IMR-90 (cell line): ENCODE data around the gene PLPP6.

Experiments used
- BHLHE40 ChIP-seq: fragments of 150-350 bp; IDR thresholded peaks from 2 replicates; pipeline ENCODE4 v1.6.1; 2016; ENCODE audit warnings: mild to moderate bottlenecking, low read depth, low read length
- CEBPB ChIP-seq: IDR thresholded peaks from 2 replicates; pipeline ENCODE4 v1.6.1; 2012; ENCODE audit warnings: low read depth, low read length, improper control_type of control experiment
- MAZ ChIP-seq: IDR thresholded peaks from 2 replicates; pipeline ENCODE4 v1.6.1; 2012; ENCODE audit warnings: low read depth, mild to moderate bottlenecking, low read length, improper control_type of control experiment, moderate library complexity, borderline replicate concordance
- NFE2L2 ChIP-seq: fragments of 150-350 bp; IDR thresholded peaks from 2 replicates; pipeline ENCODE4 v1.6.1; 2016; ENCODE audit warnings: low read depth, mild to moderate bottlenecking, low read length
- POLR2A ChIP-seq: IDR thresholded peaks from 2 replicates; pipeline ENCODE4 v1.6.1; 2012; ENCODE audit warnings: mild to moderate bottlenecking, low read depth, low read length
- RCOR1 ChIP-seq: IDR thresholded peaks from 2 replicates; pipeline ENCODE4 v1.6.1; 2012; ENCODE audit warnings: mild to moderate bottlenecking, low read length, improper control_type of control experiment; ENCODE audit not compliant: insufficient replicate concordance
- RFX5 ChIP-seq: IDR thresholded peaks from 2 replicates; pipeline ENCODE4 v1.8.0; 2012; ENCODE audit warnings: low read depth, mild to moderate bottlenecking, low read length, moderate library complexity
- SMC3 ChIP-seq: fragments of 150-350 bp; IDR thresholded peaks from 2 replicates; pipeline ENCODE4 v1.6.1; 2016; ENCODE audit warnings: low read depth, mild to moderate bottlenecking, antibody characterized with exemption, low read length, moderate library complexity
- TF ChIP-seq, protein P1 (sequence below): conservative IDR thresholded peaks from 2 replicates; pipeline ENCODE4 v1.5.1; 2012; ENCODE audit warnings: mild to moderate bottlenecking, low read depth, low read length, improper control_type of control experiment

DNA sequence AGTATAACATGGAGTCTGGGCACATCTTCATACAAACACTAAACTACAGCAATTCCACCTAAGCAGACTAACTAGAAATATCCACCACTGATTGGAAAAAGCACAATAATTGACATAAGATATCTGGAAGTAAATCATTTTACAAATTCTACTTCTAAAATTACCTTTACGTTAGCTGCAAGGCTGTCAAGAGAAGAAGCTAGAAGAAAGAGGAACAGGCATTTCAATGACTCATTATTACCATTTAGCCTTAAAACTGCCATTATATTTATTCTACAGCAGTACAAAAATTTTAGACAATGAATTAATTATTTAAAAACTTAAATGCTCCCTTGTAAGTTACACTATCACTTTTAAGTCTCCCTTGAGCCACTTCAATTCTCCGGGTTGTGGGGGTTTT, 43.4 kb upstream of the PLPP6 start:
- TF ChIP-seq, protein P1, sequence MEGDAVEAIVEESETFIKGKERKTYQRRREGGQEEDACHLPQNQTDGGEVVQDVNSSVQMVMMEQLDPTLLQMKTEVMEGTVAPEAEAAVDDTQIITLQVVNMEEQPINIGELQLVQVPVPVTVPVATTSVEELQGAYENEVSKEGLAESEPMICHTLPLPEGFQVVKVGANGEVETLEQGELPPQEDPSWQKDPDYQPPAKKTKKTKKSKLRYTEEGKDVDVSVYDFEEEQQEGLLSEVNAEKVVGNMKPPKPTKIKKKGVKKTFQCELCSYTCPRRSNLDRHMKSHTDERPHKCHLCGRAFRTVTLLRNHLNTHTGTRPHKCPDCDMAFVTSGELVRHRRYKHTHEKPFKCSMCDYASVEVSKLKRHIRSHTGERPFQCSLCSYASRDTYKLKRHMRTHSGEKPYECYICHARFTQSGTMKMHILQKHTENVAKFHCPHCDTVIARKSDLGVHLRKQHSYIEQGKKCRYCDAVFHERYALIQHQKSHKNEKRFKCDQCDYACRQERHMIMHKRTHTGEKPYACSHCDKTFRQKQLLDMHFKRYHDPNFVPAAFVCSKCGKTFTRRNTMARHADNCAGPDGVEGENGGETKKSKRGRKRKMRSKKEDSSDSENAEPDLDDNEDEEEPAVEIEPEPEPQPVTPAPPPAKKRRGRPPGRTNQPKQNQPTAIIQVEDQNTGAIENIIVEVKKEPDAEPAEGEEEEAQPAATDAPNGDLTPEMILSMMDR, result no peak
- no peak for TF ChIP-seq POLR2A
- TF ChIP-seq SMC3, result no peak
- TF ChIP-seq RFX5, result no peak
- TF ChIP-seq MAZ, result no peak
- TF ChIP-seq BHLHE40, result no peak
- no peak for TF ChIP-seq CEBPB
- TF ChIP-seq NFE2L2, result no peak
- no peak for TF ChIP-seq RCOR1
